ENCODE data around the gene PHF24.

GRCh38 chr9:34984049-34984448 lies 26.0 kb downstream of the PHF24 start:
- TF ChIP-seq ZFX (IDR thresholded peaks at IDR 0.05) = no peak
- TF ChIP-seq CTCF (IDR thresholded peaks at IDR 0.05 in 2 of 3, conservative IDR thresholded peaks at IDR 0.05 in 1 of 3; ENCODE audit: borderline replicate concordance in 1 of 3, insufficient read depth in 1 of 3, low read depth in 2 of 3, low read length in 2 of 3) = no peak
